Hematopoietic multipotent progenitor cell (in vitro differentiated cells): ENCODE data around the gene CCR5AS. TPM values are rescaled to one million over a fixed set of nuclear protein-coding genes. Genes with fewer than 3 reads are reported as not detected.

Experiments used
- DNase-seq, 3 donors: peaks; one replicate each; pipeline ENCODE4 v3.0.0-alpha.2; 2011 to 2015; ENCODE audit warnings: low read depth in 2 of 3, low spot score in 2 of 3
- total RNA-seq: library from RNA; depleted of rRNA; stranded (reverse); fragments of >200 nt; gene quantifications from one replicate; pipeline ENCODE4 v1.2.3, GENCODE V29; 2012

Gene CCR5AS

GRCh38 chr3:46321461-46322104, 85.3 kb downstream of the CCR5AS start:
- no peak for DNase-seq

- DNase-seq: no peak
These were observed 88.5 kb downstream of the CCR5AS start for GRCh38 chr3:46318207-46318927.

- DNase-seq: no peak
These were observed 90.7 kb downstream of the CCR5AS start for GRCh38 chr3:46316206-46316605.

- DNase-seq: no peak
These were observed 92.3 kb downstream of the CCR5AS start for GRCh38 chr3:46314517-46314916.

Other genes starting within 250 kb of the CCR5AS start
- gene CCR1, start 198.8 kb downstream of the CCR5AS start, total RNA-seq: 1.3 TPM
- gene CCR3, start 164.6 kb downstream of the CCR5AS start, total RNA-seq: 0.27 TPM
- gene CCR2, start 53.0 kb downstream of the CCR5AS start, total RNA-seq: 0.81 TPM
- under 0.01 TPM for gene CCR5, start 36.1 kb downstream of the CCR5AS start, total RNA-seq
- gene CCRL2, start 193 bp upstream of the CCR5AS start, total RNA-seq: 7.0 TPM
- gene LTF, start 57.8 kb upstream of the CCR5AS start, total RNA-seq: 3.2 TPM
- gene RTP3, start 90.9 kb upstream of the CCR5AS start, total RNA-seq: not detected
- gene LRRC2, start 159.2 kb upstream of the CCR5AS start, total RNA-seq: under 0.01 TPM
- gene FAM240A, start 205.5 kb upstream of the CCR5AS start, total RNA-seq: not detected